Activated B cell treated with CpG ODN at 0.5 μM for 24 hours (primary cell): ENCODE data around the gene VLDLR. TPM values are rescaled to one million over a fixed set of nuclear protein-coding genes. Genes with fewer than 3 reads are reported as not detected.

Experiments
- ATAC-seq: fragments of 200-7000 bp; cut with Tn5 transposase; one replicate; pipeline ENCODE4 v1.10.0; 2021; ENCODE audit warnings: low read depth, mild to moderate bottlenecking, moderate library complexity
- CTCF ChIA-PET: fragments of 350-600 bp; sonication (Branson Sonifier 250); formaldehyde crosslinking; loops from one replicate; lab custom pipeline; 2021; ENCODE audit warnings: antibody characterized with exemption; lab: Charles Lee
- POLR2A ChIA-PET: fragments of 350-600 bp; sonication (Branson Sonifier 250); formaldehyde crosslinking; loops from one replicate; lab custom pipeline; 2021; ENCODE audit warnings: antibody characterized with exemption; lab: Charles Lee
- DNase-seq: peaks from one replicate; pipeline ENCODE4 v3.0.0; 2022
- H3K27ac Mint-ChIP-seq: one replicate; pipeline ENCODE4 v1.8.0; 2020; ENCODE audit warnings: mixed read lengths
- H3K27me3 Mint-ChIP-seq: one replicate; pipeline ENCODE4 v1.8.0; 2021; ENCODE audit warnings: mixed read lengths
- H3K36me3 Mint-ChIP-seq: one replicate; pipeline ENCODE4 v1.8.0; 2021; ENCODE audit warnings: low read depth, mixed read lengths
- H3K4me1 Mint-ChIP-seq: one replicate; pipeline ENCODE4 v1.8.0; 2021; ENCODE audit warnings: mixed read lengths
- H3K4me3 Mint-ChIP-seq: one replicate; pipeline ENCODE4 v1.8.0; 2020; ENCODE audit warnings: mild to moderate bottlenecking, mixed read lengths
- H3K9me3 Mint-ChIP-seq: one replicate; pipeline ENCODE4 v1.8.0; 2020; ENCODE audit warnings: mixed read lengths
- CTCF ChIP-seq: fragments of 200-600 bp; IDR thresholded peaks from one replicate; pipeline ENCODE4 v1.8.0; 2022; ENCODE audit warnings: antibody characterized with exemption, mild to moderate bottlenecking
- intact Hi-C: fragments of 100-400 bp; cut with micrococcal nuclease; formaldehyde crosslinking; loops from one replicate; pipeline ENCODE4 v1.15.1; 2024
- total RNA-seq: library from RNA; stranded (reverse); gene quantifications from 2 replicates; pipeline ENCODE4 v1.2.3, GENCODE V29; 2022

The VLDLR gene
- total RNA-seq, 1 donor from 2014 or later, result 1.3 TPM

- H3K27ac Mint-ChIP-seq, result no peak overlapping the region
These were observed 12.6 kb downstream of the VLDLR start for GRCh38 chr9:2634153-2634552.

GRCh38 chr9:2634818-2635217, 13.2 kb downstream of the VLDLR start:
- CTCF ChIA-PET, result no interaction called here
- H3K4me3 Mint-ChIP-seq, result no peak overlapping the region
- peaks cover 3% of the 10 kb centered on the region for H3K9me3 Mint-ChIP-seq

More at GRCh38 chr9:2634153-2634552, 12.6 kb downstream of the VLDLR start:
- no peak for ATAC-seq
- Mint-ChIP-seq H3K36me3 (no peaks in the 10 kb centered on the region), H3K27me3 (peaks cover 12% of the 10 kb centered on the region), H3K9me3 (peaks cover 3% of the 10 kb centered on the region), H3K4me3 (no peak overlapping the region), H3K4me1 (no peaks in the 10 kb centered on the region)
- no peak for DNase-seq
- ChIA-PET POLR2A (no interaction called here), CTCF (no interaction called here)
- intact Hi-C loops, result no loop called here
- no peak for TF ChIP-seq CTCF

GRCh38 chr9:2635922-2636321, 14.3 kb downstream of the VLDLR start:
- peaks cover 3% of the 10 kb centered on the region for H3K9me3 Mint-ChIP-seq
- H3K27ac Mint-ChIP-seq, result no peak overlapping the region
- DNase-seq (no peak), ATAC-seq (no peak)
- no peak overlapping the region for H3K4me3 Mint-ChIP-seq
- no peaks in the 10 kb centered on the region for H3K36me3 Mint-ChIP-seq
- intact Hi-C loops, result no loop called here
- peaks cover 8% of the 10 kb centered on the region for H3K27me3 Mint-ChIP-seq
- no peaks in the 10 kb centered on the region for H3K4me1 Mint-ChIP-seq
- no peak for TF ChIP-seq CTCF
- ChIA-PET POLR2A (no interaction called here), CTCF (no interaction called here)

More at GRCh38 chr9:2634818-2635217, 13.2 kb downstream of the VLDLR start:
- no peak for TF ChIP-seq CTCF
- DNase-seq (no peak), ATAC-seq (no peak)
- peaks cover 12% of the 10 kb centered on the region for H3K27me3 Mint-ChIP-seq
- no peaks in the 10 kb centered on the region for H3K36me3 Mint-ChIP-seq
- H3K4me1 Mint-ChIP-seq, result no peaks in the 10 kb centered on the region
- intact Hi-C loops, result no loop called here
- POLR2A ChIA-PET, result no interaction called here
- no peak overlapping the region for H3K27ac Mint-ChIP-seq

DNA sequence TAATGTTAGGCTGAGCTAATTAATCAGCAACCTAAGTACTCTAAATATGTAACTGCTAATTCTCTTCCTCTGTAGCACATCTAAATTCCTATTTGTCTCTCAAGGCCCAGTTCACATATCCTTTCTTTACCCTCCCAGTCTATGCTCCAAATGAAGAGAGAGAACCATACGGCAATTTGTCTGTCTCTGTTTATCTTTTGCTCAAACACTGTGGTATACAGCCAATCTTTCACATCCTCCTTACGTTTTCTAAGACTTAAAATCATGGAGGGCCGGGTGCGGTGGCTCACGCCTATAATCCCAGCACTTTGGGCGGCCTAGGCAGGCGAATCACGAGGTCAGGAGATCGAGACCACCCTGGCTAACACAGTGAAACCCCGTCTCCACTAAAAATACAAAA, 15.8 kb downstream of the VLDLR start:
- no peak for ATAC-seq
- POLR2A ChIA-PET, result no interaction called here

More for the DNA sequence above, 15.8 kb downstream of the VLDLR start:
- no peaks in the 10 kb centered on the region for H3K4me1 Mint-ChIP-seq
- no peaks in the 10 kb centered on the region for H3K9me3 Mint-ChIP-seq
- H3K4me3 Mint-ChIP-seq, result no peak overlapping the region
- DNase-seq, result no peak
- intact Hi-C loops, result no loop called here
- peaks cover 2% of the 10 kb centered on the region for H3K27me3 Mint-ChIP-seq
- CTCF ChIA-PET, result no interaction called here
- no peaks in the 10 kb centered on the region for H3K36me3 Mint-ChIP-seq
- no peak for TF ChIP-seq CTCF
- no peak overlapping the region for H3K27ac Mint-ChIP-seq
